LNCAP (cell line): ENCODE results near the gene ROCK2.

Experiments used
- CTCF ChIP-seq: fragments of 450-650 bp; IDR thresholded peaks from 2 replicates; pipeline ENCODE4 v1.5.1; 2017; ENCODE audit warnings: mild to moderate bottlenecking

Gene ROCK2

GRCh38 chr2:11154016-11154922 lies 190.2 kb downstream of the ROCK2 start:
- TF ChIP-seq CTCF, result no peak

- TF ChIP-seq CTCF, result no peak
Observed at GRCh38 chr2:11152591-11152990, 191.8 kb downstream of the ROCK2 start.

- TF ChIP-seq CTCF, result no peak
Observed at GRCh38 chr2:11147263-11147662, 197.2 kb downstream of the ROCK2 start.

- TF ChIP-seq CTCF, result no peak
Observed at GRCh38 chr2:11146076-11146475, 198.4 kb downstream of the ROCK2 start.

GRCh38 chr2:11145350-11145749 lies 199.1 kb downstream of the ROCK2 start:
- TF ChIP-seq CTCF, result no peak

- no peak for TF ChIP-seq CTCF
Observed at GRCh38 chr2:11144738-11145079, 199.7 kb downstream of the ROCK2 start.

- TF ChIP-seq CTCF, result no peak
Observed at GRCh38 chr2:11144077-11144737, 200.2 kb downstream of the ROCK2 start.
